Stimulated activated CD4-positive, alpha-beta T cell treated with anti-CD3 and anti-CD28 coated beads, Interleukin-1b, Interleukin-23, amount 100 ng/mL, for 48 hours (primary cell): ENCODE results near the gene TOMM7.
"Not testable (repeated sequence)": the region's sequence is repeated elsewhere in the genome, so short reads cannot be mapped to it uniquely, and the experiment has no call there.

ENCODE experiments used
- DNase-seq: peaks from one replicate; pipeline ENCODE4 v3.0.0-alpha.2; 2020

Gene TOMM7

GRCh38 chr7:22781230-22781711, 41.4 kb downstream of the TOMM7 start:
- no peak for DNase-seq

GRCh38 chr7:22779730-22780323, 42.8 kb downstream of the TOMM7 start:
- not testable (repeated sequence) for DNase-seq

DNA sequence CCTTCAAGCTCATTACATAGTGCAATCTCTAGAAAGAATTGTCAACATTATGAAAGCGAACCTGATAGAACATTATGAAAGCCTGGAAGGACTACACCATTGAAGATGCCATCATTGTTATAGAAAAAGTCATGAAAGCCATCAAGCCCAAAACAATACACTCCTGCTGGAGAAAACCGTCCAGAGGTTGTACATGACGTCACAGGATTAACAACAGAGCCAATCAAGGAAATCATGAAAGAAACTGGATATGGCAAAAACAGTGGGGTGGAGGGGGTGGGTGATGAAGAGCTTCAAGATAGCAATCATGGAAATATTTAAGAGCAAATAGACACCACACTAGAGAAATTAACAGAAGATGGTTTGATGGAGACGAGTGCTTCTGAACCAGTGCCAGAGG, 45.7 kb downstream of the TOMM7 start:
- no peak for DNase-seq

GRCh38 chr7:22772885-22773284, 49.8 kb downstream of the TOMM7 start:
- DNase-seq, result no peak

DNA sequence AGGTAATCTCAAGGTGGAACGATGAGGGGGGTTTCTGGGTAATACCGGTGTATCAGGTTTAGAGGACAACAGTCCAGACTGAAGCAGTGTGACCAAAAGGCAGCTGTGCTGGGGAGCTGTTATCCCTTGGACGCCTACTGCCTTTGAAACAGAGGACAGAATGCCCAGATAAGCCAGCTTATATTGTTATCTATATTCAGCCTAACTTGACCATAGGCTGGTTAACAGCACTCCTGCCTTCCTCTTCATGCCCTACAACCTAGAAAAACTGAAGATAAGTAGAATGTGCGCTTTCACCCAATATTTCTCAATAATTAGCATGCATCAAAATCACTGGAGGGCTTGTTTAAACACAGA, 50.8 kb downstream of the TOMM7 start:
- no peak for DNase-seq

GRCh38 chr7:22771194-22771871, 51.3 kb downstream of the TOMM7 start:
- no peak for DNase-seq

DNA sequence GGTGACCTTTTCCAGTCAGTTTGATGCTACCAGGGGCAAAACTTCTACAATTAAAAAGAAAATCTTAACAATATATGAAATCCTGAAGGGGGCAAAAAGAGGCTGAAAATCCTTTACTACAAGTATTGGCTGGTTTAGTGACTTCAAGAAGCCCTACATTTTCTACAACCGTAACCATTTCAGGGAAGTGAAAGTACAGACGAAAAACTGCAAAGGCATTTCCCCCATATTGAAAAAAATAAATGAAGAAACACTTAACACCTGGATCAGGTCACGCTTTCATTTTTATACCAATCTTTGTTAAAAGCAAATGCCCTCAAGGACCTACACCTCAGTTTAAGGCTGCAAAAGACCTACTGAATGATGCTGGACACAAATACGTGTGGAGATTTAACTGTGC, 57.0 kb downstream of the TOMM7 start:
- DNase-seq, result no peak
